AG10803 (cell line): ENCODE measurements around the gene WRAP53.

Experiments
- DNase-seq: peaks from one replicate; pipeline ENCODE4 v3.0.0; 2010; ENCODE audit warnings: low read depth
- H3K4me3 ChIP-seq: 2 replicates; pipeline ENCODE4 v1.5.1; 2011; ENCODE audit warnings: mild to moderate bottlenecking, low read length, control low read depth
- CTCF ChIP-seq: conservative IDR thresholded peaks from 2 replicates; pipeline ENCODE4 v1.5.1; 2011; ENCODE audit warnings: mild to moderate bottlenecking, low read length, control low read depth, inconsistent platforms

The WRAP53 gene

GRCh38 chr17:7667656-7668406 lies 20.4 kb upstream of the WRAP53 start:
- TF ChIP-seq CTCF, result no peak
- H3K4me3 ChIP-seq, result no peak overlapping the region
- DNase-seq, result no peak

GRCh38 chr17:7668482-7668881 lies 19.8 kb upstream of the WRAP53 start:
- TF ChIP-seq CTCF, result no peak
- no peak for DNase-seq
- no peak overlapping the region for H3K4me3 ChIP-seq

- H3K4me3 ChIP-seq, result no peak overlapping the region
- DNase-seq, result no peak
- peak; percentile 49 for TF ChIP-seq CTCF
Observed at GRCh38 chr17:7673239-7673638, 15.0 kb upstream of the WRAP53 start.

GRCh38 chr17:7674934-7675333 lies 13.3 kb upstream of the WRAP53 start:
- H3K4me3 ChIP-seq, result no peak overlapping the region
- TF ChIP-seq CTCF, result no peak
- DNase-seq, result no peak

- DNase-seq, result no peak
- no peak overlapping the region for H3K4me3 ChIP-seq
- TF ChIP-seq CTCF, result no peak
Observed at GRCh38 chr17:7676533-7676932, 11.7 kb upstream of the WRAP53 start.

GRCh38 chr17:7677388-7678067 lies 10.7 kb upstream of the WRAP53 start:
- no peak overlapping the region for H3K4me3 ChIP-seq
- no peak for TF ChIP-seq CTCF
- no peak for DNase-seq
